Cardiac fibroblast (primary cell): ENCODE results near the gene PCK2.

Experiments used
- DNase-seq, 2 donors: peaks; one replicate each; pipeline versions ENCODE4 v3.0.0 to v3.0.0-alpha.2; 2010; ENCODE audit warnings: low read depth in 2 of 2
- H3K4me3 ChIP-seq, 2 donors: replicated peaks in 1 of 2; 1 replicate in 1 of 2; 2 replicates in 1 of 2; pipeline ENCODE4 v1.5.1; 2011; ENCODE audit warnings: low read depth in 2 of 2, low read length in 2 of 2, mild to moderate bottlenecking in 2 of 2, moderate library complexity in 1 of 2
- CTCF ChIP-seq: IDR thresholded peaks from one replicate; pipeline ENCODE4 v1.5.1; 2011; ENCODE audit warnings: low read depth, mild to moderate bottlenecking, low read length, inconsistent platforms

PCK2 gene

GRCh38 chr14:24130380-24130716 is 36.2 kb downstream of the PCK2 start, which contains the start of gene FITM1:
Gene FITM1, plus strand, starts transcription at chr14:24130659. Its CDS starts 905 bp downstream, at chr14:24131564.
- no peak for DNase-seq
- TF ChIP-seq CTCF, result no peak
- H3K4me3 ChIP-seq, result no peak within 1 kb of the TSS

GRCh38 chr14:24130717-24131548 is 36.8 kb downstream of the PCK2 start:
- no peak for DNase-seq
- TF ChIP-seq CTCF, result no peak
- no peak overlapping the region for H3K4me3 ChIP-seq

GRCh38 chr14:24131549-24131966 is 37.4 kb downstream of the PCK2 start:
- DNase-seq, result no peak
- TF ChIP-seq CTCF, result no peak
- no peak overlapping the region for H3K4me3 ChIP-seq

- TF ChIP-seq CTCF, result no peak
- DNase-seq, result no peak
- no peak overlapping the region for H3K4me3 ChIP-seq
Measured at GRCh38 chr14:24132061-24132685, 38.1 kb downstream of the PCK2 start.

- no peak for TF ChIP-seq CTCF
- DNase-seq, result no peak
- no peak overlapping the region for H3K4me3 ChIP-seq
Measured at GRCh38 chr14:24132976-24133375, 38.9 kb downstream of the PCK2 start.

GRCh38 chr14:24133735-24134134 is 39.6 kb downstream of the PCK2 start:
- no peak for TF ChIP-seq CTCF
- DNase-seq, result no peak
- no peak overlapping the region for H3K4me3 ChIP-seq
